GM12874 (cell line): ENCODE measurements around the gene PRKD1.

Source experiments
- TF ChIP-seq, protein P1 (sequence below): IDR thresholded peaks from 2 replicates; pipeline ENCODE4 v1.5.1; 2011; ENCODE audit warnings: low read depth, mild to moderate bottlenecking, control low read depth, low read length, moderate library complexity; ENCODE audit not compliant: insufficient read depth

The PRKD1 gene

DNA sequence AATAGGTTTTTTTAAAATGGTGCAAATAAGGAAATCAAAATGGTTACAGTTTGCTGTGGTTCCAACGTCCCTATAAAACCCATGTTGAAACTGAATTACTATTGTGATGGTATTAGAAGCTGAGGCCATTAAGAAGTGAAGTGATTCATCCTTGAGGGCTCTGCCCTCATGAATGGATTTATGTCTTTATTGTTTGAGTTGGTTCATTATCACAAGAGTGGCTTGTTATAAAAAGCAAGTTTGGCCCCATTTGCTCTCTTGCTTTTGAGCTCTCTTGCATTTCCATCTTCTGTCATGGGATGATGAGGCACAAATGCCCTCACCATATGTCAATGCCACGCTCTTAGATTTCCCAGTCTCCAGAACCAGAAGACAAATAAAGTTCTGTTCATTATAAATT is 62.3 kb downstream of the PRKD1 start:
- TF ChIP-seq, protein P1, sequence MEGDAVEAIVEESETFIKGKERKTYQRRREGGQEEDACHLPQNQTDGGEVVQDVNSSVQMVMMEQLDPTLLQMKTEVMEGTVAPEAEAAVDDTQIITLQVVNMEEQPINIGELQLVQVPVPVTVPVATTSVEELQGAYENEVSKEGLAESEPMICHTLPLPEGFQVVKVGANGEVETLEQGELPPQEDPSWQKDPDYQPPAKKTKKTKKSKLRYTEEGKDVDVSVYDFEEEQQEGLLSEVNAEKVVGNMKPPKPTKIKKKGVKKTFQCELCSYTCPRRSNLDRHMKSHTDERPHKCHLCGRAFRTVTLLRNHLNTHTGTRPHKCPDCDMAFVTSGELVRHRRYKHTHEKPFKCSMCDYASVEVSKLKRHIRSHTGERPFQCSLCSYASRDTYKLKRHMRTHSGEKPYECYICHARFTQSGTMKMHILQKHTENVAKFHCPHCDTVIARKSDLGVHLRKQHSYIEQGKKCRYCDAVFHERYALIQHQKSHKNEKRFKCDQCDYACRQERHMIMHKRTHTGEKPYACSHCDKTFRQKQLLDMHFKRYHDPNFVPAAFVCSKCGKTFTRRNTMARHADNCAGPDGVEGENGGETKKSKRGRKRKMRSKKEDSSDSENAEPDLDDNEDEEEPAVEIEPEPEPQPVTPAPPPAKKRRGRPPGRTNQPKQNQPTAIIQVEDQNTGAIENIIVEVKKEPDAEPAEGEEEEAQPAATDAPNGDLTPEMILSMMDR: no peak

DNA sequence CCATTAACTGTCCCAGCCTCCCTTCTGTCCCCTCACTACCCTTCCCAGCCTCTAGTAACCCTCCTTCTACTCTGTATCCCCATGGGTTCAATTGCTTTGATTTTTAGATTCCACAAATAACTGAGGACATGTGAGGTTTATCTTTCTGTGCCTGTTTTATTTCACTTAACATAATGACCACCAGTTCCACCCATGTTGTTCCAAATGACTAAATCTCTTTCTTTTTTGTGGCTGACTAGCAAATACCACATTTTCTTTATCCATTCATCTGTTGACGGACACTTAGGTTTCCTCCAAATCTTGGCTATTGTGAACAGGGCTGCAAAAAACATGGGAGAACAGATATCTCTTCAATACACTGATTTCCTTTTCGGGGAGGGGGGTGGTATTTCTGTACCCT is 65.7 kb downstream of the PRKD1 start:
- TF ChIP-seq, protein P1: no peak

DNA sequence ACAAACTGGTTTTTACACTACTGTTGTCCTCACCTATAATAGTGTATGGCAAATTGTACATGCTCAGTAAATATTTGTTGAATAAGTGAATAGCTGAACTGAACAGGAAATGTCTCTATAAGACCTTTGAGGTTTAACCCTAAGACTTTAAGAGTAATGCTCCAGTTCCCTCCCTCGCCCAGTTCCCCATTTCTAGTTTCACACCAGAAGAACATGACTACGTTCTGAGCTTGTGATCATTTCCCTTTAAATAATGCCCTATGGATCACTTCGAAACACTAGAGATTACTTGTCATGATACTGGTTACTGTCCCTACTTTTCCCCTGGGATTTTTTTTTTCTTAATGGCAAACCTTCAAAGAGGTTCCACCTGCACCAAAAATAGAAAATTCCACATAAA is 69.3 kb downstream of the PRKD1 start:
- TF ChIP-seq, protein P1: no peak

DNA sequence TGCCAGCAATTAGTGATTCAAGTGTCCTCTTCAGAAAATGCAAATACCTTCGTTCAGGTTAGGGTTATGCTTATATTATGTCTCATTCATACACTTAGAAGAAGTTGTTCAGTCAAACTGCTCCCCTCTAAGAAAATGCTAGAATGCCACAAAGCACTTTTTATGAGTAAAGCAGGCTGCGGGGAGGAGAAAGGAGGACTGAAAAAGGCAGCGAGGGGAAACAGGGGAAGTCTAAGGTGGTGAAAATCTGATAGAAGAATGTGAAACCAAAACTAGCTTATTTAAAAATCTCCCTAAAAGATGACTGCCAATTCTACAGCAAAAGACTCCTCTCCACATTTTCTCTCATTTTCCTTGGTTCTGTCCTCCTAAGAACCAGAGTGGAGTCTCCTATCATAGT is 70.1 kb downstream of the PRKD1 start:
- TF ChIP-seq, protein P1: no peak

DNA sequence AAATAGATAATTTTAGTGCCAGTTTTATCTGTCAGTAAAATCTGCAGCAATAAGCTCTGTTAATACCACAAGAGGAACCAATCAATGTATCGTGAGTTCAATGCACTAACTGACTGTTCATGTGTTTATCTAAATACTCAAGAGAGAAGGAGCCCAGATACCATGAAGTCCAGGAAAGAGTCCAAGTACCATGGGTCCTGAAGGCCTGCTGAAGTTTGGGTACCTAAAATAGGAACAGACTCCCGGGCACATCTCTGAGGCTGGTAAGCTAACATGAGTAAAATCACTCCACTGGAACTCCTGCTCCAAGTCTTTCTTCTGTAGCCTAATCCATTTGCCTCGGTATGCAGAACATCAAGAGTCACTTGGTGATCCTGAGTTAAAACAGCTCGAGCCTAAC is 71.1 kb downstream of the PRKD1 start:
- TF ChIP-seq, protein P1: no peak

DNA sequence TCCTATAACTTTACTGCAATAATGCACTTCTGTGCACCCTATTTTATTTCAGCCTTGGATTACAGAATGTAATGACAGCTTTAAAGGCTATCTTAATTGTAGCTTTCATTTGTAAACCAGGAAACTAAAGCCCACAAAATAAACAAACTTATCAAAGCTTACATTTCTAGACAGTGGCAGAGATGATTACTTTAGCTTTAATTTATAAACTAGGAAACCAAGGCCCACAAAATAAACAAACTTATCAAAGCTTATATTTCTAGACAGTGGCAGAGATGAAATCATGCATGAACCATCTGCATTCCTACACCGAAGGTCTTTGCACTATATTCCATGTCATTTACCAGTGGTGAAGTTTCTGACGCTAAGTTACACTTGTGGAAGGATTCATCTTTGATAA is 74.4 kb downstream of the PRKD1 start:
- TF ChIP-seq, protein P1: no peak

DNA sequence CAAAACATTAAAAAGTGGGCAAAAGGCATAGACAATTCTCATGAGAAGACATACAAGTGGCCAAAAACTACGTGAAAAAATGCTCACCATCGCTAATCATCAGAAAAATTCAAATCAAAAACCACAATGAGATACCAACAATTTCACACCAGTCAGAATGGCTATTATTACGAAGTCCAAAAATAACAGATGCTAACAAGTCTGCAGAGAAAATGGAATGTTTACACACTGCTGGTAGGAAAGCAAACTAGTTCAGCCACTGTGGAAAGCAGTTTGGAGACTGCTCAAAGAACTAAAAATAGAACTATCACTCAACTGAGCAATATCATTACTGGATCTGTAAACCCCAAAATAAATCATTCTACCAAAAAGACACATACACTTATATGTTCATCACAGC is 76.2 kb downstream of the PRKD1 start:
- TF ChIP-seq, protein P1: no peak

DNA sequence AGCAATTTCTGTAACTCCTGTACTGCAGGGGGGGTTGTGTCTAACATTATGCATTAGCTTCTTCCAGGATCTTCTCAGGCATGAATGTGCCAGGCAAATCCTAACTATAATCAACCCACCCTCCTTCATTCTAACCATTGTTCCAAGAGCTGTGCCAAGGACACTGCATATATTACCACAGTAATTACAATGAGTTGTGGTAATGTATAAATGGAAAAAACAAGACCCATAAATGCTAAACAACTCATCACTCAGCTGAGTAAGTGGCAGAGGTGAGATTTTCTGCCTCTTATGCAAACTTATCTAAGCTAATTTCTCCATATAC is 80.6 kb downstream of the PRKD1 start:
- TF ChIP-seq, protein P1: no peak
